HepG2 (cell line): Measurements from ENCODE around the gene SPSB1. TPM values are rescaled to one million over a fixed set of nuclear protein-coding genes. Genes with fewer than 3 reads are reported as not detected.
A peak's percentile ranks its signal among the peaks of the same experiment; 100 is the strongest.

Experiments used
- BORCS8-MEF2B ChIP-seq: sonication (generic); formaldehyde crosslinking; IDR thresholded peaks from 2 replicates; pipeline ENCODE4 v1.8.0; 2022; ENCODE audit warnings: mild to moderate bottlenecking, missing genetic modification reagents
- CENPT ChIP-seq: sonication (generic); formaldehyde crosslinking; IDR thresholded peaks from 2 replicates; pipeline ENCODE4 v1.8.0; 2022; ENCODE audit warnings: low read depth, mild to moderate bottlenecking, moderate library complexity, missing genetic modification reagents
- FLYWCH1 ChIP-seq: sonication (generic); formaldehyde crosslinking; IDR thresholded peaks from 2 replicates; pipeline ENCODE4 v1.8.1; 2023; ENCODE audit warnings: mild to moderate bottlenecking, missing genetic modification reagents
- FOXK2 ChIP-seq: fragments of 450-650 bp; IDR thresholded peaks from 2 replicates; pipeline ENCODE4 v1.6.1; 2016
- HOXA9 ChIP-seq: sonication (generic); formaldehyde crosslinking; IDR thresholded peaks from 2 replicates; pipeline ENCODE4 v1.8.1; 2022; ENCODE audit warnings: missing genetic modification reagents, mild to moderate bottlenecking, moderate library complexity, borderline replicate concordance
- JUN ChIP-seq: sonication (generic); formaldehyde crosslinking; IDR thresholded peaks from 2 replicates; pipeline ENCODE4 v1.4.0; 2020; ENCODE audit warnings: mild to moderate bottlenecking, missing genetic modification reagents
- KDM6A ChIP-seq: IDR thresholded peaks from 2 replicates; pipeline ENCODE4 v1.6.1; 2016; ENCODE audit warnings: low read depth
- REPIN1 ChIP-seq: sonication (generic); formaldehyde crosslinking; IDR thresholded peaks from 2 replicates; pipeline ENCODE4 v1.8.0; 2022; ENCODE audit warnings: missing genetic modification reagents, low read depth, mild to moderate bottlenecking, borderline replicate concordance
- SRSF4 ChIP-seq: fragments of 200-400 bp; formaldehyde crosslinking; IDR thresholded peaks from one replicate; pipeline ENCODE4 v1.6.1; 2018; ENCODE audit warnings: mild to moderate bottlenecking, low read depth, low read length, moderate library complexity; ENCODE audit not compliant: poor library complexity, severe bottlenecking
- TIGD3 ChIP-seq: sonication (generic); formaldehyde crosslinking; IDR thresholded peaks from 2 replicates; pipeline ENCODE4 v1.5.1; 2020; ENCODE audit warnings: mild to moderate bottlenecking, missing genetic modification reagents, borderline replicate concordance
- ZFP36L2 ChIP-seq: sonication (generic); formaldehyde crosslinking; IDR thresholded peaks from 2 replicates; pipeline ENCODE4 v1.4.0; 2020; ENCODE audit warnings: missing genetic modification reagents
- ZKSCAN1 ChIP-seq: fragments of 150-350 bp; IDR thresholded peaks from 2 replicates; pipeline ENCODE4 v1.6.1; 2014; ENCODE audit warnings: low read length
- ZNF260 ChIP-seq: sonication (generic); formaldehyde crosslinking; IDR thresholded peaks from 2 replicates; pipeline ENCODE4 v1.4.0; 2020; ENCODE audit warnings: missing genetic modification reagents, low read depth, mild to moderate bottlenecking, borderline replicate concordance
- ZNF446 ChIP-seq: sonication (generic); formaldehyde crosslinking; IDR thresholded peaks from 2 replicates; pipeline ENCODE4 v1.5.0; 2020; ENCODE audit warnings: mild to moderate bottlenecking, missing genetic modification reagents
- ZNF552 ChIP-seq: sonication (generic); formaldehyde crosslinking; IDR thresholded peaks from 2 replicates; pipeline ENCODE4 v1.9.0; 2022; ENCODE audit warnings: missing genetic modification reagents, mild to moderate bottlenecking, borderline replicate concordance
- ZNF572 ChIP-seq: sonication (generic); formaldehyde crosslinking; IDR thresholded peaks from 2 replicates; pipeline ENCODE4 v1.5.1; 2020; ENCODE audit warnings: mild to moderate bottlenecking, missing genetic modification reagents
- ZNF674 ChIP-seq: sonication (generic); formaldehyde crosslinking; IDR thresholded peaks from 2 replicates; pipeline ENCODE4 v1.5.0; 2020; ENCODE audit warnings: low read depth, mild to moderate bottlenecking, missing genetic modification reagents
- ZNF776 ChIP-seq: sonication (generic); formaldehyde crosslinking; IDR thresholded peaks from 2 replicates; pipeline ENCODE4 v1.4.0; 2020; ENCODE audit warnings: mild to moderate bottlenecking, missing genetic modification reagents
- ZNF850 ChIP-seq: sonication (generic); formaldehyde crosslinking; conservative IDR thresholded peaks from 2 replicates; pipeline ENCODE4 v1.9.0; 2021; ENCODE audit warnings: mild to moderate bottlenecking, missing genetic modification reagents
- ZUFSP ChIP-seq: sonication (generic); formaldehyde crosslinking; IDR thresholded peaks from 2 replicates; pipeline ENCODE4 v1.9.0; 2021; ENCODE audit warnings: missing genetic modification reagents, mild to moderate bottlenecking, borderline replicate concordance
- polyA plus RNA-seq, 8 experiments: library from polyadenylated mRNA; depleted of rRNA in 3 of 8; stranded (reverse) in 7 of 8; unstranded in 1 of 8; fragments of >200 nt; fragmentation: Illumina TruSeq in 4 of 8; extraction: Trizol in 4 of 8; gene quantifications; 2 replicates each; pipeline versions ENCODE4 v1.2.1 to v1.2.3, GENCODE V29; 2011 to 2016; ENCODE audit warnings: low read depth in 4 of 8, missing spikeins in 1 of 8, mixed read lengths in 1 of 8; ENCODE audit not compliant: insufficient read depth in 1 of 8
- total RNA-seq, 5 experiments: library from RNA; depleted of rRNA; stranded (reverse); fragments of >200 nt; fragmentation: Illumina TruSeq; extraction: Trizol; gene quantifications; 2 replicates each; pipeline ENCODE4 v1.2.3, GENCODE V29; 2016; ENCODE audit warnings: low read depth in 1 of 5
- TF ChIP-seq, protein P1 (sequence below): IDR thresholded peaks from 2 replicates; pipeline ENCODE4 v1.4.0; 2020; ENCODE audit warnings: mild to moderate bottlenecking, missing genetic modification reagents
- TF ChIP-seq, protein P2 (sequence below): sonication (generic); formaldehyde crosslinking; IDR thresholded peaks from 2 replicates; pipeline ENCODE4 v1.4.0; 2020; ENCODE audit warnings: missing genetic modification reagents

SPSB1 gene
- total and polyA plus RNA-seq, 2 of the 13 experiments (the other 11 are each of a cell fraction or from before 2014, with no cell fraction given), result 5.0 to 8.0 TPM

- TF ChIP-seq, protein P1, sequence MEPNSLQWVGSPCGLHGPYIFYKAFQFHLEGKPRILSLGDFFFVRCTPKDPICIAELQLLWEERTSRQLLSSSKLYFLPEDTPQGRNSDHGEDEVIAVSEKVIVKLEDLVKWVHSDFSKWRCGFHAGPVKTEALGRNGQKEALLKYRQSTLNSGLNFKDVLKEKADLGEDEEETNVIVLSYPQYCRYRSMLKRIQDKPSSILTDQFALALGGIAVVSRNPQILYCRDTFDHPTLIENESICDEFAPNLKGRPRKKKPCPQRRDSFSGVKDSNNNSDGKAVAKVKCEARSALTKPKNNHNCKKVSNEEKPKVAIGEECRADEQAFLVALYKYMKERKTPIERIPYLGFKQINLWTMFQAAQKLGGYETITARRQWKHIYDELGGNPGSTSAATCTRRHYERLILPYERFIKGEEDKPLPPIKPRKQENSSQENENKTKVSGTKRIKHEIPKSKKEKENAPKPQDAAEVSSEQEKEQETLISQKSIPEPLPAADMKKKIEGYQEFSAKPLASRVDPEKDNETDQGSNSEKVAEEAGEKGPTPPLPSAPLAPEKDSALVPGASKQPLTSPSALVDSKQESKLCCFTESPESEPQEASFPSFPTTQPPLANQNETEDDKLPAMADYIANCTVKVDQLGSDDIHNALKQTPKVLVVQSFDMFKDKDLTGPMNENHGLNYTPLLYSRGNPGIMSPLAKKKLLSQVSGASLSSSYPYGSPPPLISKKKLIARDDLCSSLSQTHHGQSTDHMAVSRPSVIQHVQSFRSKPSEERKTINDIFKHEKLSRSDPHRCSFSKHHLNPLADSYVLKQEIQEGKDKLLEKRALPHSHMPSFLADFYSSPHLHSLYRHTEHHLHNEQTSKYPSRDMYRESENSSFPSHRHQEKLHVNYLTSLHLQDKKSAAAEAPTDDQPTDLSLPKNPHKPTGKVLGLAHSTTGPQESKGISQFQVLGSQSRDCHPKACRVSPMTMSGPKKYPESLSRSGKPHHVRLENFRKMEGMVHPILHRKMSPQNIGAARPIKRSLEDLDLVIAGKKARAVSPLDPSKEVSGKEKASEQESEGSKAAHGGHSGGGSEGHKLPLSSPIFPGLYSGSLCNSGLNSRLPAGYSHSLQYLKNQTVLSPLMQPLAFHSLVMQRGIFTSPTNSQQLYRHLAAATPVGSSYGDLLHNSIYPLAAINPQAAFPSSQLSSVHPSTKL, result peak; percentile 22
- TF ChIP-seq FLYWCH1 (CRISPR knock-in tag) (no peak), SRSF4 (no peak), ZNF446 (no peak), HOXA9 (CRISPR knock-in tag) (no peak), ZFP36L2 (CRISPR knock-in tag) (no peak), TIGD3 (no peak), BORCS8-MEF2B (CRISPR knock-in tag) (no peak), ZNF260 (CRISPR knock-in tag) (no peak), ZNF850 (CRISPR knock-in tag) (no peak), ZKSCAN1 (no peak), ZNF572 (CRISPR knock-in tag) (no peak), ZNF674 (CRISPR knock-in tag) (no peak), KDM6A (CRISPR knock-in tag) (no peak), ZNF776 (CRISPR knock-in tag) (no peak), ZUFSP (CRISPR knock-in tag) (no peak), FOXK2 (no peak), CENPT (CRISPR knock-in tag) (no peak), JUN (CRISPR knock-in tag) (no peak), REPIN1 (CRISPR knock-in tag) (no peak), ZNF552 (CRISPR knock-in tag) (no peak)
- TF ChIP-seq, protein P2, sequence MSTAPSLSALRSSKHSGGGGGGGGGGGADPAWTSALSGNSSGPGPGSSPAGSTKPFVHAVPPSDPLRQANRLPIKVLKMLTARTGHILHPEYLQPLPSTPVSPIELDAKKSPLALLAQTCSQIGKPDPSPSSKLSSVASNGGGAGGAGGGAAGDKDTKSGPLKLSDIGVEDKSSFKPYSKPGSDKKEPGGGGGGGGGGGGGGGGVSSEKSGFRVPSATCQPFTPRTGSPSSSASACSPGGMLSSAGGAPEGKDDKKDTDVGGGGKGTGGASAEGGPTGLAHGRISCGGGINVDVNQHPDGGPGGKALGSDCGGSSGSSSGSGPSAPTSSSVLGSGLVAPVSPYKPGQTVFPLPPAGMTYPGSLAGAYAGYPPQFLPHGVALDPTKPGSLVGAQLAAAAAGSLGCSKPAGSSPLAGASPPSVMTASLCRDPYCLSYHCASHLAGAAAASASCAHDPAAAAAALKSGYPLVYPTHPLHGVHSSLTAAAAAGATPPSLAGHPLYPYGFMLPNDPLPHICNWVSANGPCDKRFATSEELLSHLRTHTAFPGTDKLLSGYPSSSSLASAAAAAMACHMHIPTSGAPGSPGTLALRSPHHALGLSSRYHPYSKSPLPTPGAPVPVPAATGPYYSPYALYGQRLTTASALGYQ (CRISPR knock-in tag), result no peak
Observed at GRCh38 chr1:9279172-9279840, 13.4 kb upstream of the SPSB1 start (continued).
